ENCODE measurements around the gene TMEM100. TPM values are rescaled to one million over a fixed set of nuclear protein-coding genes. Genes with fewer than 3 reads are reported as not detected.
"Not testable (repeated sequence)": the region's sequence is repeated elsewhere in the genome, so short reads cannot be mapped to it uniquely, and the experiment has no call there.

TMEM100 gene
- total RNA-seq, 1 donor from 2014 or later: 3.4 TPM

DNA sequence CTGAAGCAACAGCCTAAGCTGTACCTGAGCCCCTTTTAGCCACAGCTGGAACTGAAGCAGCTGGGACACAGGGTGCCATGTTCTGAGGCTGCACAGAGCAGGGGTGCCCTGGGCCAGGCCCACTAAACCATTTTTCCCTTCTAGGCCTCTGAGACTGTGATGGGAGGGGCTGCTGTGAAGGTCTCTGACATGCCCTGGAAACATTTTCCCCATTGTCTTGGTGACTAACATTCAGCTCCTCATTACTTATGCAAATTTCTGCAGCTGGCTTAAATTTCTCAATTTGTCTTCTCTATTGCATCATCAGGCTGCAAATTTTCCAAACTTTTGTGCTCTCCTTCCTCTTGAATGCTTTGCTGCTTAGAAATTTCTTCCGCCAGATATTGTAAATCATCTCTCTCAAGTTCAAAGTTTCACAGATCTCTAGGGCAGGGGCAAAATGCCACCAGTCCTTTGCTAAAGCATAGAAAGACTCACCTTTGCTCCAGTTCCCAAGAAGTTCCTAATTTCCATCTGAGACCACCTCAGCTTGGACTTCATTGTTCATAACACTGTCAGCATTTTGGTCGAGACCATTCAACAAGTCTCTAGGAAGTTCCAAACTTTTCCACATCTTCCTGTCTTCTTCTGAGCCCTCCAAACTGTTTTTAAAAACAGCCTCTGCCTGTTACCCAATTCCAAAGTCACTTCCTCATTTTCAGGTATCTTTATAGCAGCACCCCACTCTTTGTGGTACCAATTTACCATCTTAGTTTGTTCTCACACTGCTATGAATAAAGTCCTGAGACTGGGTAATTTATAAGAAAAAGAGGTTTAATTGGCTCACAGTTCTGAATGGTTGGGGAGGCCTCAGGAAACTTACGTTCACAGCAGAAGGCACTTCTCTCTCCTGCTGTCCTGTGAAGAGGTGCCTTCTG, 49.8 kb downstream of the TMEM100 start:
- Mint-ChIP-seq H3K4me3 (ENCODE audit: unreplicated experiment) (no peak overlapping the region), H3K27me3 (ENCODE audit: unreplicated experiment) (peaks cover 10% of the 10 kb centered on the region), H3K36me3 (ENCODE audit: unreplicated experiment) (no peaks in the 10 kb centered on the region), H3K4me1 (ENCODE audit: unreplicated experiment) (no peaks in the 10 kb centered on the region), H3K27ac (ENCODE audit: unreplicated experiment) (no peak overlapping the region), H3K9me3 (ENCODE audit: unreplicated experiment) (no peaks in the 10 kb centered on the region)
- TF ChIP-seq, protein P1, sequence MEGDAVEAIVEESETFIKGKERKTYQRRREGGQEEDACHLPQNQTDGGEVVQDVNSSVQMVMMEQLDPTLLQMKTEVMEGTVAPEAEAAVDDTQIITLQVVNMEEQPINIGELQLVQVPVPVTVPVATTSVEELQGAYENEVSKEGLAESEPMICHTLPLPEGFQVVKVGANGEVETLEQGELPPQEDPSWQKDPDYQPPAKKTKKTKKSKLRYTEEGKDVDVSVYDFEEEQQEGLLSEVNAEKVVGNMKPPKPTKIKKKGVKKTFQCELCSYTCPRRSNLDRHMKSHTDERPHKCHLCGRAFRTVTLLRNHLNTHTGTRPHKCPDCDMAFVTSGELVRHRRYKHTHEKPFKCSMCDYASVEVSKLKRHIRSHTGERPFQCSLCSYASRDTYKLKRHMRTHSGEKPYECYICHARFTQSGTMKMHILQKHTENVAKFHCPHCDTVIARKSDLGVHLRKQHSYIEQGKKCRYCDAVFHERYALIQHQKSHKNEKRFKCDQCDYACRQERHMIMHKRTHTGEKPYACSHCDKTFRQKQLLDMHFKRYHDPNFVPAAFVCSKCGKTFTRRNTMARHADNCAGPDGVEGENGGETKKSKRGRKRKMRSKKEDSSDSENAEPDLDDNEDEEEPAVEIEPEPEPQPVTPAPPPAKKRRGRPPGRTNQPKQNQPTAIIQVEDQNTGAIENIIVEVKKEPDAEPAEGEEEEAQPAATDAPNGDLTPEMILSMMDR (IDR thresholded peaks at IDR 0.05): no peak
- DNase-seq (ENCODE audit: extremely low spot score, unreplicated experiment): no peak

DNA sequence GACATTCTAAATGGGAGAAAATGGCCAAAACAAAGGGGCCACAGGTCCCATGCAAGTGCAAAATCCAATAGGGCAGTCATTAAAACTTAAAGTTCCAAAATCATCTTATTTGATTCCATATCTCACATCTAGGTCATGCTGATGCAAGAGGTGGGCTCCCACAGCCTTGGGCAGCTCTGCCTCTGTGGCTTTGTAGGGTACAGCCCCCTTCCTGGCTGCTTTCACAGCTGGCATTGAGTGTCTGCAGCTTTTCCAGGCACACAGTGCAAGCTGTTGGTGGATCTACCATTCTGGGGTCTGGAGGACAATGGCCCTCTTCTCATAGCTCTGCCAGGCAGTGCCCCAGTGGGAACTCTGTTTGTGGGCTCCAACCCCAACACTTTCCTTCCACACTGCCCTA, 50.7 kb downstream of the TMEM100 start:
- H3K9me3 Mint-ChIP-seq (ENCODE audit: unreplicated experiment); H3K36me3 Mint-ChIP-seq (ENCODE audit: unreplicated experiment); H3K27ac Mint-ChIP-seq (ENCODE audit: unreplicated experiment); H3K4me1 Mint-ChIP-seq (ENCODE audit: unreplicated experiment); H3K4me3 Mint-ChIP-seq (ENCODE audit: unreplicated experiment); DNase-seq (ENCODE audit: extremely low spot score, unreplicated experiment): not testable (repeated sequence)
- H3K27me3 Mint-ChIP-seq (ENCODE audit: unreplicated experiment): peaks cover 10% of the 10 kb centered on the region

Other genes with a start within 250 kb of the TMEM100 start
- gene SMIM36, start 211.4 kb downstream of the TMEM100 start, total RNA-seq: not detected in 2 replicates
- gene PCTP, start 28.2 kb upstream of the TMEM100 start, total RNA-seq: 7.7 and 8.4 TPM in 2 replicates

Data from osteocyte (in vitro differentiated cells).